ENCODE measurements around the gene SYS1.

Gene SYS1

DNA sequence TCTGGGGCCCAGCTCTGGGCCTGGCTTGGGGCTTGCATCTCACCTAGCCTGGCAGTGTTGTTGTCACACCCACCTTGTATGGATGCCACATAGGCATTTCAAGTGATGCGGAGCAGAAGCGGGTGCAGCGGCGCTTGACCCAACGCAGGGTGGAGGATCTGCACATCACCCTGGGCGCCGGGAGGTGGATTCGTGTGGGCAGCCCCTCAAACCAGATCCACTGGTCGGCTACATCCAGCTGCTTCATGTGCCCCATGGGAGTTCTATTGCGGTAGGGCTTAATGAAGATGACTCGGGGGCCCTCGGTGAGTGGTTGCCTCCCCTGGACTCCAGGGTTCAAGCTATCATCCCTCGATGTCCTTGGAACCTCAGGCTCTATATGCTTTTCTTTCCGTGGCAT, 12.0 kb downstream of the SYS1 start:
- in situ Hi-C loops (cut with MboI; ENCODE audit: low sequenced_read_pairs), result no loop called here

DNA sequence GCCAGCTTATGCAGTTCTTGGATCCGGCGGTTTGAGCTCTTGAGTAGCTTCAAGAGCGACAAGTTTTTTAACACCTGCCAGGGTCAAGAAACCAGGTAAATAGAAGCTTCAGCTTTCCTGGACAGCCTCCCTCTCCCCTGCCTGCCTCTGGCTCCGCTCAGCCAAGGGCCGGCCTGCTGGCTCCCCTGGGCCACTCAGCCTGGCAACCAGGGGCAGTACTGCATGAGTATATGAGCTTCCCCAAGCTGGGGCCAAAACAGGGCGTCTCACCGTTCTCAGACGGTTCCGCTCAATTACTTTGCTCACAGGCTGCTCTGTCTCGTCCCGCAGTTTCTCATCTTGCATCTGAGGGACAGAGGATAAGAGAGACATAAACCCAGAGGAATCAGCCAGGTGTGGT, 14.3 kb downstream of the SYS1 start:
- in situ Hi-C loops (cut with MboI; ENCODE audit: low sequenced_read_pairs), result no loop called here

DNA sequence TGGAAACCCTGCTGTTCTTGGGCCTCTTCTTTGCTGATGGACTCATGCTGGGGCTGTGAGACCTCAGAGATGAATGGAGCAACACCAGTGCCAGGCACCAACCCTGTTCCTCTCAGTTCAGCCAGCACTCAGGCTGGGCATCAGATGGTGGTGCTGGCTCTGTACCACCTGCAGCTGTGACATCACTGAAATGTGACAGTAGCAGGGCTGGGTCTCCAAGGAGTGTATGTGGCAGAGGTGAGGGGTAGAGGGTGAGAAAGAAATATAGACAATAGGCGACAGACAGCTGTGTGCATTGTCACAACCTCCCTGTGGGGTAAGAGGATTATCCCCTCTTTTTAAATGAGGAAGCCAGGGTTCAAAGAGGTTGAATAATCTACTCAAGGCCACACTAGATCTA, 15.2 kb downstream of the SYS1 start, which contains the start of gene TP53TG5:
TSS of gene TP53TG5 (minus strand) at position 135 of the 400 bp plus-strand sequence. CDS start at position 46, 89 bp downstream.
- in situ Hi-C loops (cut with MboI; ENCODE audit: low sequenced_read_pairs), result no loop called here

DNA sequence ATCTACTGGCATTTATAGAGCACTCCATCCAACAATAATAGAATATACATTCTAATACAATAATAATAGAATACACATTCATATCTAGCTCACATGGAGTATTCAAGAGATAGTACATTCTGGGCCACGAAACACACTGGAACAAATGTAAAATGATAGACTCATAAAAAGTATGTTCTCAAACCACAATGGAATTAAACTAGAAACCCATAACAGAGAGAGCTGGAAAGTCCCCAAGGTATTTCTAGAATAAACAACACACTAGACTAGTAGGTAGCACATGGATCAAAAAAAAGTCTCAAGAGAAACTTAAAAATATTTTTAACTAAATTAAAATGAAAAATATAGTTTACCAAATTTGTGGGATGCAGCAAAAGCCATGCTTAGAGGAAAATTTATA, 24.3 kb downstream of the SYS1 start:
- in situ Hi-C loops (cut with MboI; ENCODE audit: low sequenced_read_pairs), result no loop called here

DNA sequence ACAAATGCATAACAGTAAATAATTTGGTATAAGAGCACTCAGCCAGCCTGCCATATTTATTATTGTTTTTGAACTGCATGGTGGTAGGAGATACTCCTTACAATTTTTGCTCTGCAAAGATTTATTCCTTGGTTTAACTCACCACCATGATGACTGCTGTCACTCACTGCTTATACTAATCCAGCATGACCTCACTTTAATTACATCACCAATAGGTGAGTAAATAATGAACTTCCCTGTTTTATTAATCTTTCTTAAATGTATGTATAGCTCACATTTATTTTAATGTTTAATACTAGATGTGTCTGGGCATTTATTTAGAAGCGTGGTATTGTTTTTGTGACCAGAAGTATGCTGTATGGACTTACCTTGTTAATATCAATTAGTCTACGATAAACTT, 28.0 kb downstream of the SYS1 start:
- in situ Hi-C loops (cut with MboI; ENCODE audit: low sequenced_read_pairs), result no loop called here

DNA sequence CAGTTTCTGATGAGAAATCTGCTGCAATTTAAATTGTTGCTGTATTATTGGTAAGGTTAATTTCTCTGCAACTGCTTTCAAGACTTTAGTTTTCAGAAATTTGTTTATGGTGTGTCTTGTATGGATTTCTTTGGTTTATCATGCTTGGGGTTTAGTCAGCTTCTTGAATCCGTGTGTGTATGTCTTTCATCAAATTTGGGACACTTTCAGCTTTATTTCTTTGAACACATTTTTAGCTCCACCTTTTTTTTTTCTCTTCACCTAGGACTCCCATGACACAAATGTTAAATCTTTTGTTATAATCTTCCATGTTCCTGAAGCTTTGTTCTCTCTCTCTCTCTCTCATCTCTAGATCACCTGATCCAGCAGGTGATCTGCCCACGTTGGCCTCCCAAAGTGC, 28.6 kb downstream of the SYS1 start:
- in situ Hi-C loops (cut with MboI; ENCODE audit: low sequenced_read_pairs), result no loop called here

DNA sequence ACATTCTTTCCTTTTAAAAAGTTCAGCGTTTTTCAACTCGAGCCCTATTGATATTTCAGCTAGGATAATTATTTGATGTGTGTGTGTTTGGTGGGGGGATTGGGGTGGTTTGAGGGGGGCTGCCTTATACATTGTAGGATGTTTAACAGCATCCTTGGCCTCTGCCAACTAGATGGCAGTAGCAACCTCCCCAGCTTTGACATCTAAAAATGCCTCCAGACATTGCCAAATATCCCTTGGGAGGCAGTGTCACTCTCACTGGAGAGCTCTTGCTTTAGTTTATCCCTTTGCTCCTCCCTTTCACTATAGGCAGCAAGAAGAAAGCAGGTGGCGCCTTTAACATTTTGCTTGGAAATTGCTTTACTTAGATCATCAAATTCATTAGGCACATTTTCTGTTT, 29.8 kb downstream of the SYS1 start:
- in situ Hi-C loops (cut with MboI; ENCODE audit: low sequenced_read_pairs), result no loop called here

DNA sequence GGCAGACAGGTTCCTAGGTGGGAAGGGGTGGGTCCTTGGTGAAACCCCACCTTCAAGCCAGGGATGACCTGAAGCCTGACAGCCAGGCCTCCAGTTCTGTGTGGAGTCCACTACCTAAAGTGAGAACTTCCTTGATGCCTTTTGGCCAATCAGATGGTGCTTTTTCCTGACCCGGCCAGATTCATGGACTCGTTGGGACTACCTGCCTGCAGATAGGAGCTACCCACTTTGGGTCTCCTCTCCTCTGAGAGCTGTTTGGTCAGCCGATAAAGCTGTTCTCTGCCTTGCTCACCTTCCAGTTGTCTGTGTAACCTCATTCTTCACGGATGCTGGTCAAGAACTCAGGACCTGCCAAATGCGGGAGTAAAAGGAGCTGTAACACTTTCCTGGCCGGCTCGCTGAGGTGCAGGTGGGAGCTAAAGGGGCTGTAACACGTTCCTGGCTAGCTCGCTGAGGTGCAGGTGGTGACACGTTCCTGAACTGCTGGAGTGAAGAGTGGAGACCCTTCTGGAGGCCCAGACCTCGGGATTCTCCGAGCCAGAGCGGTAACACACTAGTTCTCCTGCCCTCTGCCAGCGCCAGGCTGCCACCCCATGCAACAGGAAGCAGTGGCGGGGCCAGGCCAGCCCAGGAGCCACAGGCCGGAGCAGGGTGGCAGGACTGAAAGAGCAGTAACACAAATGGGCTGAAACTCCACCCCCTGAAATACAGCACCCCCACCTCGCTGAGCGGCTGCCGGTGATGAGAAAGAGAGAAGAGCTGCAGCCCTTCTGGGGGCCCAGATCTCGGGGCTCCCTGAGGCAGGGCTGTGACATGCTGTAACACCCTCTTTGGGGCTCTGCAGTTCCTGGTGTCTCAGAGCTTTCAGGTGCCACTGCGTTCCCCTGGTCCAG, 31.5 kb downstream of the SYS1 start:
- in situ Hi-C loops (cut with MboI; ENCODE audit: low sequenced_read_pairs), result no loop called here

DNA sequence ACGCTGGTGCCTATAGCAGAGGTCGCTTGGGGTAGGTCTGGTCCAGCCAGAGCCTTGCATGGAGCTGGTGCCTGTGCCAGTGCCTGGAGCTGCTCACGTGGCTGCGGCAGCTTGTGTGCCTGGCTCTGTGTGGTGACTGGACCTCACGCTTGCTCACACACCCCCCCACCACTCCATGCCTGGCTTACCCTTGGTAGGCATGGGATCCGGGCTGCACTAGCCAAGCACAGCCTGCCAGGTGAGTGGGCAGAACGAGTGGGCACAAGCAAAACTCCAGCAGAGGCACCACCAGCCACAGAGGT, 32.1 kb downstream of the SYS1 start:
- in situ Hi-C loops (cut with MboI; ENCODE audit: low sequenced_read_pairs), result no loop called here

DNA sequence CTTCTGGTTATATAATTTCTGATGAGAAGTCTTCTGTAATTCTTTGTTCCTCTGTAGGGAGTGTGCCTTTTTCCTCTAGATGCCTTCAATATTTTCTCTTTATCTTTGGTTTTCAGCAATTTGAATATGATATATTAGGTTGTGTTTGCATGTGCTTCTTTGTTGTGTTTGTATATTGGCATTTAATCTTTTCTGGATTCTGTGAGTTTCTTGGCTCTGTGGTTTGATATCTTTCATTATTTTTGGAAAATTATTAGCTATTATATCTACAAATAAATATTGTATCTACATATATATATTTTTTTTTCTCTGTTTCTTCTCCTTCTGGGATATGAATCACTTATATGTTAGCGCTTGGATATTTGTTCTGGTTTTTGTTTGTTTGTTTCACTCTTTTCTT, 36.1 kb downstream of the SYS1 start:
- in situ Hi-C loops (cut with MboI; ENCODE audit: low sequenced_read_pairs), result no loop called here

DNA sequence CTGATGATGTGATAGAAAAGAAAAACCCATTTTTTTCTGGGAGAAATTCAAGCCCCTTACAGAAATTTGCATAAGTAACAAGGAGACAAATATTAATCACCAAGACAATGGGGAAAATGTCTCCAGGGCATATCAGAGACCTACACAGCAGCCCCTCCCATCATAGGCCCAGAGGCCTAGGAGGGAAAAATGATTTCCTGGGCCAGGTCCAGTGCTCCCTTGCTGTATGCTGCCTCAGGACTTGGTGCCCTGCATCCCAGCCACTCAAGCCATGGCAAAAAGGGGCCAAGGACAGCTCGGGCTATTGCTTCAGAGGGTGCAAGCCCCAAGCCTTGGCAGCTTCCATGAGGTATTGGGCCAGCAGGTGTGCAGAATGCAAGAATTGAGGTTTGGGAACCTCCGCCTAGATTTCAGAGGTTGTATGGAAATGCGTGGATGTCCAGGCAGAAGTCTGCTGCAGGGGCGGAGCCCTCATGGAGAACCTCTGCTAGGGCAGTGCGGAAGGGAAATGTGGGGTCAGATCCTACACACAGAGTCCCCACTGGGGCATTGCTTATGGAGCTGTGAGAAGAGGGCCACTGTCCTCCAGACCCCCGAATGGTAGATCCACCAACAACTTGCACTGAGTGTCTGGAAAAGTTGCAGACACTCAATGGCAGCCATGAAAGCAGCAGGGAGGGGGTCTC, 37.5 kb downstream of the SYS1 start:
- in situ Hi-C loops (cut with MboI; ENCODE audit: low sequenced_read_pairs), result no loop called here

DNA sequence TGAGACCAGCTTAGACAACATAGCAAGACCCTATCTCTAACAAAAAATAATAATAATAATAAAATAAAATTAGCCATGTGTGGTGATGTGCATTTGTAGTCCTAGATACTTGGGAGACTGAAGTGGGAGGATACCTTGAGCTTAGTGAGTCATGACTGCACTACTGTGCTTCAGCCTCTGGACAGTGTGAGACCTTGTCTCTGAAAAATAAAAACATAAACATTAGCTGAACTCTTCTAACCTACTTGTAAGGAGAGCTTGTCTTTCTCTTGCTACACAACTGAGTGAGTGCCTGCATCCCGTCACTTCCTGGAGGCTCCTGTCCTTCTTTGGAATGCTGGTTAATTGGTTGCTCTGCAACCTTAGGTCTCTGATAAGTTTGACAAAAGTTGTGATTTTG, 40.0 kb downstream of the SYS1 start:
- in situ Hi-C loops (cut with MboI; ENCODE audit: low sequenced_read_pairs), result no loop called here

DNA sequence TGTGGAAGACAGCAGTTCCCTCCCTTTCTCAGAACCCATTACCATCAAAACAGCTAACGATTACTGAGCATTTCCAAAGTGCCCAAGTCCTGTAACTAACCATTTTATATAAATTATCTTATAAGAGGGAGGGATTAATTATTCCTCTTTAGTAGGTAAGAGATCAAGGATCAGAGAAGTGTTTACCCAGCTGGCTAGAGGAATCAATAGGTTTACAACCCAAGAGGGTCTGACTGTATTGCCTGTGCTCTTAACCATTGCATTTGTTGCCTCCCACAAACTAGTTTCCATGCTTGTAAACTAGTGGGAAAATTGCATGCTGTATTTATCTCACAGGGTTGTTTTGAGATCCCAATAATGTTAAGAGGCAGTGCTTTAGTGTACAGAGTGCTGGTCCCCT, 41.5 kb downstream of the SYS1 start:
- in situ Hi-C loops (cut with MboI; ENCODE audit: low sequenced_read_pairs), result no loop called here

DNA sequence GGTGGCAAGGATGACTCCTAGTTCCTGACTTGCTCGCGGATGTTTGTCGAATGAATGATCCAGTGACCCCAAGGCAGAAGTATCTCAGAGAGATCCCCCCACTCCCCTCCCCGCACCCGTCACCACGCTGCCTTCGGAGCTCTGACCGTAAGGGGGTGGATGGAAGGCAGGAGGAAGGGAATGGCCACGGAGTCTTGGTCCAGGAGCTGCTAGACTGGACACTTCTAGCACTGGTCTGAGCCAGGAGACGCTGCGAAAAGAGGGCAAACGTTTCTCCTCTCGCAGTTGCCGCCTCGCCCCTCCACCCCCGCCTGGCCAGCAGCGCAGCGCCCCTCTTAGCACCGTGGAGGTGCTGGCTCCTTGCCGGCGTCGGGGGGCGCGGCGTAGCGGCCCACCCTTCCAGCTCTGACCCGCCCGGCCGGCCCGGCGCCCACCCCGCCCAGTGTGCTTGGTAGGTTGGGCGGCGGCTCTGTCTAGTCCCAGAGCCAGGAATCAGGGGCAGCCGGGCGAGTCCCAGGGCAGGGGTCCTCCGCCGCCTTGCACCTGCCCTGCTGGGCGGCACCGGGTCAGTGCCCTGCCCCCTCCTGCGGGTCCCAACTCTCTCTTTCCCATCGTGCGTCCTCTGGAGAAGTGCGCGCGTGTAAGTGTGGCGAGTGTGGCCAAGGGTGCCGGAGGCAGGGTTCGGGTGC, 42.8 kb downstream of the SYS1 start:
- in situ Hi-C loops (cut with MboI; ENCODE audit: low sequenced_read_pairs), result no loop called here

DNA sequence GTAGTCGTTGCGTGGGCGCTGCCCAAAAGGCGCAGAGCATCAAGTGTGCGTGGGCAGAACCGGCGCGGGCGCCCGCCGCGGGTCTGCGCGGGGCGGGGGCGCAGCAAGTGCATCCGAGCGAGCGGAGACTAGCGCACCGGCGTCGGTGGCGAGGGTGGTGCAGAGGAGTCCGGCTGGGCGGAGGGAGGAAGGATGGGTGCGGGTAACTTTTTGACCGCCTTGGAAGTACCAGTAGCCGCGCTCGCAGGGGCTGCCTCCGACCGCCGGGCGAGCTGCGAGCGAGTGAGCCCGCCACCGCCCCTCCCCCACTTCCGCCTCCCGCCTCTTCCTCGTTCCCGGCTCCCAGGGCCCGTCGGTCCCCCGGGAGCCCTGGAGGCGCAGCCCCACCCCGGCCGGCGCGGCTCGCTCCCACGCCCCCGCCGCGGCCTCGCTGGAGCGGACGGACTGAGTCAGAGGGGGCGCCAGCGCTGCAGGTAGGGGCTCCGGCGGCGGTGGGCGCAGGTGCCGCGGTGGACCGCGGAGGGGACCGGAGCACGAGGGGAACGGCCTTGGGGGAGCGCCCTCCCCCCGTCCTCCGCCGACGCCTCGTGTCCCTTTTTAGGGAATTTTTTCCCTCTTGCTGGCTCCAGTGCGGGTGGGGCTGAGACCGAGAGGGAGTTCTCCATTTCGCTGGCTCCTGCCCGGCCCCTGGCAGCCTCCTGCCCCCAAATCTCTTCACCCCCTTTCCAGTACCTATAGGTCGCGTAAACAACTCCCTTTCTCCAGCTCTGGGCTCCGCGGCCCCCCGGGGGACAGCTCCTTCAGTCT, 43.5 kb downstream of the SYS1 start:
- in situ Hi-C loops (cut with MboI; ENCODE audit: low sequenced_read_pairs), result no loop called here

DNA sequence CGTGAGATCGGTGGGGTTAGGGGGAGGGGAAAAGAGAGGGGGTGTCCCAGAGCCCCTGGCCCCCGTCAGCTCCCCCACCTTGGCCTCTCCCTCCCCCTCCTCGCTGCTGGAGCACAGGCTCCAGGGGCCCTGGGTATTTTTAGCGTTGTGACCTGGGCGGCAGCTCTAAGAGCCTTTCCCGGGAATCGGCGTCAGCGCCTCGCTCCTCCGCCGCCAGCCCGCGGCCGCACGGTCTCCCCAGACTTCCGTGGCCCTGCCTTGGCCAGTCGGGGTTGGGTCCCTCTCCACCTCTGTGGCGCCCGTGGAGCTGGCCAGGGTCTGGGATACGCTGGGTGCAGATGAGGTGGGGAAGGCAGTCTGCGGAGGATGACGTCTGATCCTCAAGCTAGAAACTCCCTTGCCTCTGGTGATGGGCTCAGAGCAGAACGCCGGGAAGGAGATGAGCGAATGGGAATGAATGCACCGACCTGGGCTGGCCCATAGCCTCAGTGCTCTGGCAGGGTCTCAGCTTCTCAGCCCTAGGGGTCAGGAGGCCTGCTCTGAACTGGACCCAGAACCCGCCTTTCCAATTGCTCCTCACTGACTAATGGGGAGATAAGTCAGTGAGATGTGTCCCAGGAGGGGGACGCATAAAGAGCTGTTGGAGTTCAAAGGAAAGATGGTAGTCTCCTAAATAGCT, 44.2 kb downstream of the SYS1 start:
- in situ Hi-C loops (cut with MboI; ENCODE audit: low sequenced_read_pairs), result no loop called here

DNA sequence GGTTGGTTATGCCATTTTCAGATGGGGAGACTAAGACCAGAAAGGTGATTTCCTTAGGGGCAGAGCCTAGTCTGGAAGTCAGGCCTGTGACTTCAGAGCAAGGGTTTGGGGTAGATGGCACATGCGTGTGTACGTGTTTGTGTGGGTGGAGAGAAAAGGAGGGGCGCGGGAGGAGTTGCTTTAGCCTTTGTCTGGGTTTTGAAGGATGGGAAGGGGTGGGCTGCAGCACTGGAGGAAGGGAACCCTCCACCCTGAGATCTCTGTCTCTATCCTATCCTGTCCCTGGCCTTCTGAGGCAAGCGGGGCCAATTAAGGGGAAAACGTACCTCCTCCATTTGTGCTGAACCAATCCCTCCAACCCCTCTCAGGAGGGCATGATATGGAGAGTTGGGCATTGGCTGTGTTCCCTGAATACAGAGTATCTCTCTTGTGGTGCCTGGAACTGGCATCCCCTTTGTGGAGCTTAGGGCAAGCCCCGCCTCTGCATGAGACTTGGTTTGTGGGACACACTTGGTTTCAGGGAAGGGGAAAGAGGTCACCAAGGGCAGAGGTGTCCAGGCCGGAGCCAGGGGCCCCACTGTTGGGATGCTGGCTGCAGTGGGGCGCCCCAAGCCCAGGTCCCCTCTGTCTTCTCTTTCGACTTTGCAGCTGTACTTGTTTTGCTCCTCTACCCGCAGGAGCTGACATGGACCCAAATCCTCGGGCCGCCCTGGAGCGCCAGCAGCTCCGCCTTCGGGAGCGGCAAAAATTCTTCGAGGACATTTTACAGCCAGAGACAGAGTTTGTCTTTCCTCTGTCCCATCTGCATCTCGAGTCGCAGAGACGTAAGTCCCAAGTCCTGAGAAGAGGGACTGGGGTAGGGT, 45.1 kb downstream of the SYS1 start, which contains the start of gene DBNDD2:
TSS of gene DBNDD2 (plus strand) at position 507 of the 863 bp plus-strand sequence. CDS start at position 686, 179 bp downstream.
- in situ Hi-C loops (cut with MboI; ENCODE audit: low sequenced_read_pairs), result no loop called here

DNA sequence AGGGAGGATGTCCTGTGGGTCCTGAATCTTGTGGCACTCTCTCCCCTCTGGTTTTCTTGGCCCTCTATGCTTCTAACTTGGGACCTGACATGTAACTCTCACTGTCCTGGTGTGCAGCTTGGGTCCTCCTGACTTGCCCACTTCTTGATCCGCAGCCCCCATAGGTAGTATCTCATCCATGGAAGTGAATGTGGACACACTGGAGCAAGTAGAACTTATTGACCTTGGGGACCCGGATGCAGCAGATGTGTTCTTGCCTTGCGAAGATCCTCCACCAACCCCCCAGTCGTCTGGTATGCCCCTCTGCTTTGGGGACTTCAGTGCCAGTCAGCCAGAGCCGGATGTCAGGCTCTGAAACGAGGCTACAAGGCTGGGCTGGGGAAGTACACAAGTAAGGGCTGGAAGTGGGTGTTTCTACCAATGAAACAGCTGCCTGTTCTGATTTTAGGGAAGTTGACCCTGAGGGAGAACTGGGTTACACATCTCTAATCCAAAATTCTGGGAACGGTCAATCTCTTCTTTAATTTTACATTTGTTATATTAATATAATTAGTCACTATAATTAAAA, 45.8 kb downstream of the SYS1 start:
- in situ Hi-C loops (cut with MboI; ENCODE audit: low sequenced_read_pairs), result no loop called here
